Fibroblast of villous mesenchyme (primary cell): ENCODE measurements around the gene KCNS3. TPM values are rescaled to one million over a fixed set of nuclear protein-coding genes. Genes with fewer than 3 reads are reported as not detected.

Source experiments
- DNase-seq: peaks from one replicate; pipeline ENCODE4 v3.0.0-alpha.2; 2010; ENCODE audit warnings: low read depth
- H3K4me3 ChIP-seq: 2 replicates; pipeline ENCODE4 v1.5.1; 2011; ENCODE audit warnings: low read depth, mild to moderate bottlenecking, low read length
- CTCF ChIP-seq: IDR thresholded peaks from 2 replicates; pipeline ENCODE4 v1.5.1; 2012; ENCODE audit warnings: low read depth, mild to moderate bottlenecking, low read length; ENCODE audit not compliant: insufficient read depth
- total RNA-seq: library from RNA; depleted of rRNA; stranded (reverse); fragments of >200 nt; gene quantifications from 2 replicates; pipeline ENCODE4 v1.2.3, GENCODE V29; 2012

The KCNS3 gene
- total RNA-seq, 1 donor = 3.0 TPM

- no peak for TF ChIP-seq CTCF
- no peak for DNase-seq
- H3K4me3 ChIP-seq = no peak overlapping the region
Measured at GRCh38 chr2:17935242-17935885, 56.9 kb downstream of the KCNS3 start.

GRCh38 chr2:17936599-17936998 is 58.1 kb downstream of the KCNS3 start:
- no peak for DNase-seq
- no peak overlapping the region for H3K4me3 ChIP-seq
- TF ChIP-seq CTCF = no peak

GRCh38 chr2:17940091-17940630 is 61.7 kb downstream of the KCNS3 start:
- H3K4me3 ChIP-seq = no peak overlapping the region
- DNase-seq = no peak
- no peak for TF ChIP-seq CTCF

- no peak for TF ChIP-seq CTCF
- no peak overlapping the region for H3K4me3 ChIP-seq
- DNase-seq = no peak
Measured at GRCh38 chr2:17943444-17943843, 65.0 kb downstream of the KCNS3 start.

- no peak overlapping the region for H3K4me3 ChIP-seq
- DNase-seq = no peak
- no peak for TF ChIP-seq CTCF
Measured at GRCh38 chr2:17947113-17947512, 68.6 kb downstream of the KCNS3 start.

- DNase-seq = no peak
- no peak for TF ChIP-seq CTCF
- no peak overlapping the region for H3K4me3 ChIP-seq
Measured at GRCh38 chr2:17950006-17950405, 71.5 kb downstream of the KCNS3 start.

- no peak for TF ChIP-seq CTCF
- H3K4me3 ChIP-seq = no peak overlapping the region
- DNase-seq = no peak
Measured at GRCh38 chr2:17951563-17951962, 73.1 kb downstream of the KCNS3 start.
